Activated gamma-delta T cell treated with Interleukin-2 at 50 U/mL for 16 hours (primary cell): ENCODE results near the gene KDM6A.
"Not testable (repeated sequence)": the region's sequence is repeated elsewhere in the genome, so short reads cannot be mapped to it uniquely, and the experiment has no call there.

Source experiments
- DNase-seq: peaks from one replicate; pipeline ENCODE4 v3.0.0-alpha.2; 2020

KDM6A gene

GRCh38 chrX:44967221-44967620, 94.2 kb downstream of the KDM6A start:
- DNase-seq = no peak

GRCh38 chrX:44970709-44971108, 97.7 kb downstream of the KDM6A start:
- no peak for DNase-seq

GRCh38 chrX:44971674-44972073, 98.7 kb downstream of the KDM6A start:
- DNase-seq = no peak

- no peak for DNase-seq
Observed at GRCh38 chrX:44972132-44972531, 99.1 kb downstream of the KDM6A start.

GRCh38 chrX:44973420-44973932, 100.5 kb downstream of the KDM6A start:
- no peak for DNase-seq

- no peak for DNase-seq
Observed at GRCh38 chrX:44974451-44974850, 101.5 kb downstream of the KDM6A start.

GRCh38 chrX:44975666-44976263, 102.8 kb downstream of the KDM6A start:
- no peak for DNase-seq

- no peak for DNase-seq
Observed at GRCh38 chrX:44978976-44979375, 106.0 kb downstream of the KDM6A start.

- DNase-seq = no peak
Observed at GRCh38 chrX:44980403-44980802, 107.4 kb downstream of the KDM6A start.

- no peak for DNase-seq
Observed at GRCh38 chrX:44980883-44981282, 107.9 kb downstream of the KDM6A start.

- DNase-seq = no peak
Observed at GRCh38 chrX:44989995-44990770, 117.2 kb downstream of the KDM6A start.

GRCh38 chrX:44992775-44993174, 119.8 kb downstream of the KDM6A start:
- DNase-seq = no peak

GRCh38 chrX:44996277-44996676, 123.3 kb downstream of the KDM6A start:
- no peak for DNase-seq

GRCh38 chrX:44997282-44997812, 124.4 kb downstream of the KDM6A start:
- no peak for DNase-seq

GRCh38 chrX:44997888-44998287, 124.9 kb downstream of the KDM6A start:
- DNase-seq = no peak

- not testable (repeated sequence) for DNase-seq
Observed at GRCh38 chrX:44999237-44999636, 126.2 kb downstream of the KDM6A start.

GRCh38 chrX:44999872-45000271, 126.9 kb downstream of the KDM6A start:
- not testable (repeated sequence) for DNase-seq

GRCh38 chrX:45001048-45001447, 128.1 kb downstream of the KDM6A start:
- DNase-seq = no peak

- no peak for DNase-seq
Observed at GRCh38 chrX:45003085-45003484, 130.1 kb downstream of the KDM6A start.

- DNase-seq = no peak
Observed at GRCh38 chrX:45006002-45006800, 133.2 kb downstream of the KDM6A start.

GRCh38 chrX:45007598-45007997, 134.6 kb downstream of the KDM6A start:
- no peak for DNase-seq

GRCh38 chrX:45009371-45010000, 136.5 kb downstream of the KDM6A start:
- no peak for DNase-seq

- DNase-seq = no peak
Observed at GRCh38 chrX:45011131-45011530, 138.1 kb downstream of the KDM6A start.
